Posterior cingulate gyrus (tissue), 11 donors: ENCODE measurements around the gene PDLIM1.

Experiments used
- DNase-seq, 10 donors: peaks; one replicate each; pipeline versions ENCODE4 v3.0.0 to v3.0.0-alpha.2; 2020 to 2021; ENCODE audit warnings: mixed read lengths in 3 of 10
- intact Hi-C: fragments of 100-400 bp; cut with DNase I; formaldehyde crosslinking; loops from one replicate; pipeline ENCODE4 v1.15.1; 2023

Gene PDLIM1

GRCh38 chr10:95290461-95291364 lies at the start of gene PDLIM1:
Gene PDLIM1 (minus strand): TSS chr10:95291003. CDS start chr10:95290915, 88 bp downstream.
- intact Hi-C loops = no loop called here

GRCh38 chr10:95339863-95340262 lies 49.1 kb upstream of the PDLIM1 start:
- DNase-seq = no peak

More at GRCh38 chr10:95290461-95291364, at the start of gene PDLIM1:
- peak in 2 of 10 donors; percentile 80 to 81 for DNase-seq

GRCh38 chr10:95337423-95338160 lies 46.8 kb upstream of the PDLIM1 start:
- DNase-seq = no peak
- intact Hi-C loops = no loop called here

More at GRCh38 chr10:95339863-95340262, 49.1 kb upstream of the PDLIM1 start:
- intact Hi-C loops = no loop called here

- intact Hi-C loops = no loop called here
- DNase-seq = no peak
These were observed 45.9 kb upstream of the PDLIM1 start for GRCh38 chr10:95336702-95337101.

- DNase-seq = no peak
- intact Hi-C loops = no loop called here
These were observed 45.3 kb upstream of the PDLIM1 start for GRCh38 chr10:95335933-95336699.

DNA sequence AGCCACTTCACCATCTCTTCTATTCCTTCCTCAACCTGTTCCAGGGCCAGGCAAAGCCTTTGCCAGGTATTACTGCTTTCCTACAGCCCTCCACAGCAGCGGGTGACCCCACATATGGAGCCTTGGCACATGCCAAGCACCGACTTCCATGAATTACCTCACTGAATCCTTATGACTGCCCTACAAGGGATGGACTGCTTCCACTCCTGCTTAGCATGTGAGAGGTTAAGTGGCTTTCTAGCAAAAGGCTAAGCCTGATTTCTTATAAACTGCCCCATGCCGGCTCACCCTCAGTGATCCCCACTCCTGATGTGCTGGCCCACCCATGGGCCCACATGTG lies 44.0 kb upstream of the PDLIM1 start:
- intact Hi-C loops = no loop called here
- DNase-seq = peak in 1 of 10 donors; percentile 43

DNA sequence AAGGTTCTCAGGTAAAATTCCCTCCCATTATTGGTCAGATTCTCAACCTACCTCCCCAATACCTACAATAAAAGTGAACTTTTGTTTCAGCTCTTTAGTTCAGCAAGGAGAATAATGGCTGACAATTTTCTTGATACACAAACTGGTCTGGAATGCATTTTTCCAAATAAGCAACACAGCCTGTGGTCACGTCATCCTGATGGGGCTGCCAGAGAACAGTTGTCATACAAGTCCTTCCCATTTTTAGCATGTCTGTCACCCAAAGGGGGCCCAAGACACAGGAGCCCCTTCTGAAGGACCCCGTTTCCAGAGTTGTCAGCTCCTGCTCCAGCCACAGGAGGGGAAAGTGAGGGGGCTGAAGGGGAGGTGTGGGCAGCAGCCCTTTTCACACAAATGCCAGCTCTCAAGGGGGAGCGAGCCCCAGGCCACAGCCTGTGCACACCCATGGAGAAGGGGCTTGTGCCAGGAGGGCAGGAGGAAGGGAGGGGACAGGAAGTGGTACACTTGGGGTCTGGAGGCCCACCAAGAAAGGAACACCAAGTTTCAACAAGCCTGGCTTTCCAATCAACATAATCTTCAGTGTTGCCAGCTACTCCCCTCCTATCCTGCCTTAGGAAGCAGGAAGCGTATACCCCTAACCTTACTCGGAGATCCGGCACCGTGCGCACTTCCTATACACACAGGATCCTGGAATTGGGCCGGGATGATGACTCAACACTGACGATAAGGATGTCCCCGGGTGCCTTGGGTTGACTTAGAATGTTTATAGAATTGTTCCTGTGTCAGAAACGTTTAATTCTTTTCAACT lies 43.4 kb upstream of the PDLIM1 start:
- intact Hi-C loops = no loop called here
- peak in 3 of 10 donors; percentile 16 to 68 (median 28) for DNase-seq

DNA sequence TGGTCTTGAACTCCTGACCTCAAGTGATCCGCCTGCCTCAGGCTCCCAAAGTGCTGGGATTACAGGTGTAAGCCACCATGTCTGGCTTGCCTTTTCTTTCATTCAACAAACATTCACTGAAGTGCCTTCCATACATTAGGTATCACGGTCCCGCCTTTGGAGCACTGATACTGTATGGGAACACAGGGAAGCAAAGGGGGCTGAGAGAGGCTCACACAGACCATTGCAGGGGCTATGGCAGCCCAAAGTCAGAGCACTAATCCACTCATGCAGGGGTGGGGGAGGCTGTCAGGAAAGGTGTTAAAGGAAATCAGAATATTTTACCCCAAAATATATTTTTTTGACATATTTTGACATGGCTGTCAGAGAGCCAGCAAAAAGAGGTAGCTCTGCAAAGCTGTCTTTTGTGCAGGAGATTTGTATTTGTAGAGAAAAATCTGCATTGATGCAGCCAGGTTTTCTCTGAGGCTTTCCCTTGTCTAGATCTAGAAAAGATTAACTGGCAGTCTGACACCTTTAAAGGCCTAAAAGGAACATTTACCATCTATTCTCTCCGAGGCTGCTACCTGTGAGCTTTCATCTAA lies 42.0 kb upstream of the PDLIM1 start:
- DNase-seq = peak in 1 of 10 donors; percentile 51
- intact Hi-C loops = no loop called here

- intact Hi-C loops = no loop called here
- no peak for DNase-seq
These were observed 40.9 kb upstream of the PDLIM1 start for GRCh38 chr10:95331596-95332130.

GRCh38 chr10:95330966-95331453 lies 40.2 kb upstream of the PDLIM1 start:
- no peak for DNase-seq
- intact Hi-C loops = no loop called here

DNA sequence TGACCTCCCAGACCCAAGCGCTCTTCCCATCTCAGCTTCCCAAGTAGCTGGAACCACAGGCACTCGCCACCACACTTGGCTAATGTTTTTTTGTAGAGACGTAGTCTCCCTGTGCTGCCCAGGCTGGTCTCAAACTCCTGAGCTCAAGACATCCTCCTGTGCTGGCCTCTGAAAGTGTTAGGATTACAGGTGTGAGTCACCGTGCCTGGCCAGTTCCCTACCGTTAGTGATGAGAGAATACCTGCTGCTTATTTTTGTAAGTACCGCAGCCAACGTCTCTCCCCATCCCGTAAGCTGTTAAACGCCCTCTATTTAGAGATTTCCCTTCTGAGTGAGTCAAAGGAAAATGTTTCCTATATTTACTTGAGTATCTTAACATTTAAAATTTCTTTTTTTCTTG lies 38.5 kb upstream of the PDLIM1 start:
- DNase-seq = peak in 1 of 10 donors; percentile 47
- intact Hi-C loops = no loop called here

GRCh38 chr10:95328013-95328412 lies 37.2 kb upstream of the PDLIM1 start:
- peak in 2 of 10 donors; percentile 16 to 30 for DNase-seq
- intact Hi-C loops = no loop called here

GRCh38 chr10:95327367-95327766 lies 36.6 kb upstream of the PDLIM1 start:
- intact Hi-C loops = no loop called here
- peak in 4 of 10 donors; percentile 10 to 63 (median 30) for DNase-seq

DNA sequence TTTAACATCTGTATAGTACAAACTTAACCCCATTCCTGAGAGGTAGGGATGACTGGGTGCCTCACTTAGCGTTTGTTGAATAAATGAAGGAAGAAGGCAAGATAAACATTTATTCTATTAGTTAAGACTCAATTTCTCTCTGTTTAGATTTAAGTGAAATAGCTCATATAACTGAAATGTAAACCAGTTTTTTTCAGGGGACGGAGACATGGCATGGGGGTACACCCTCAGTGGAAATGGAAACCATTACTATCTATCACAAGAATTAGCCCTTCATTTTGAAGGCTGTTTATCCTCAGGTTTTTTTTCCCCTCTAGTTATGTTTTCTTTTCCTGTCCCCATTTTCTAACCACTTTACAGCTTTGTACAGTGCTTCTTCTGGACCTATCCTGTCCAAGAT lies 35.6 kb upstream of the PDLIM1 start:
- intact Hi-C loops = no loop called here
- no peak for DNase-seq

GRCh38 chr10:95325863-95326262 lies 35.1 kb upstream of the PDLIM1 start:
- intact Hi-C loops = no loop called here
- no peak for DNase-seq

DNA sequence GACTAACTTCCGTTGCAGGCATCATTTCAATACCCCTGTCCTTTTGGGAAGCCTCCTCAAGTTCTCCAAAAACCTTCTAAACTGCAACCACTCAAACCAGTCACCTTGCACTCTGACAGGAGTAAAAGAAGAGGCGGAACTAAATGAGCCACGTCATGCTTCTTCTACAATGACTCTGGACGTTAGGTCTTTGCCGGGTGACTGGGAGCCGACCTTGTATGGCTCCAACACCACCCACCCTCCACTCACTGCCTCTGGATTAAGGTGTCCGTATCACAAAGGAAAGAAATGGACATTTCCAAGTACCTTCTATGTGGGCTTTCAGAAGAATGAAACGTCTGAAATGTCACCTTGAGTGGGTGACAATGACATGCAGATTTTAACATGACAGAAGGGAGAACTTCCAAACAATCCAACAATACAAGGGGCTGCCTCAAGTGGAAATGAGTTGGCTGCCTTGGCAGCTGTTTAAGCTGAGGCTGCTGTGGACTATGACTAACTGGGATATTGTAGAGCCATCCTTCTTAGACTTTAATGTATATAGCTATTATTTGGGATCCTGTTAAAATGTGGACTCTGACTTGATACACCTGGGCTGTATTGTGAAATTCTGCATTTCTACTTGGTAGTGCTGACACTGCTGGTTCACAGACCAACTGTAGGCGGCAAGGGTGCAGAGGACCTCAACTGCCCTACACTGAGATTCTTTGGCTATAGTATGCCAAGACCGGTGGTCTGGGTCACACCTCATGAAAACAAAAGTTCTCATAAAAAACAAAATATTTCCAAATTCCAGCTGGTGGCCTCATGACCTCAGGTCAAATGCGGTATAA lies 33.8 kb upstream of the PDLIM1 start:
- peak in 1 of 10 donors; percentile 35 for DNase-seq
- intact Hi-C loops = no loop called here

GRCh38 chr10:95321554-95322301 lies 30.9 kb upstream of the PDLIM1 start:
- no peak for DNase-seq
- intact Hi-C loops = no loop called here

GRCh38 chr10:95319239-95319638 lies 28.4 kb upstream of the PDLIM1 start:
- DNase-seq = no peak
- intact Hi-C loops = no loop called here
